PFSK-1 (cell line): Measurements from ENCODE around the gene DTL.

Source experiments
- POLR2AphosphoS5 ChIP-seq: IDR thresholded peaks from 2 replicates; pipeline ENCODE4 v1.6.1; 2012; ENCODE audit warnings: low read depth, mild to moderate bottlenecking, control low read depth, low read length, moderate library complexity
- REST ChIP-seq, 2 experiments: IDR thresholded peaks; 2 replicates each; pipeline versions ENCODE4 v1.6.1 to v1.8.0; 2011 to 2012; ENCODE audit warnings: low read depth in 2 of 2, low read length in 2 of 2, control low read depth in 1 of 2, inconsistent platforms in 1 of 2, mild to moderate bottlenecking in 1 of 2, moderate library complexity in 1 of 2; ENCODE audit not compliant: insufficient read depth in 1 of 2
- SIN3A ChIP-seq: IDR thresholded peaks from 2 replicates; pipeline ENCODE4 v1.6.1; 2012; ENCODE audit warnings: mild to moderate bottlenecking, low read length, moderate library complexity, borderline replicate concordance; ENCODE audit not compliant: insufficient read depth

GRCh38 chr1:212055333-212055732 lies 19.8 kb downstream of the DTL start:
- TF ChIP-seq POLR2AphosphoS5 (no peak), REST (IDR thresholded peaks at IDR 0.05; ENCODE audit: insufficient read depth in 1 of 2, low read depth in 2 of 2, low read length in 2 of 2) (no peak), SIN3A (no peak)
